ENCODE results near the gene MAPK10.

MAPK10 gene

DNA sequence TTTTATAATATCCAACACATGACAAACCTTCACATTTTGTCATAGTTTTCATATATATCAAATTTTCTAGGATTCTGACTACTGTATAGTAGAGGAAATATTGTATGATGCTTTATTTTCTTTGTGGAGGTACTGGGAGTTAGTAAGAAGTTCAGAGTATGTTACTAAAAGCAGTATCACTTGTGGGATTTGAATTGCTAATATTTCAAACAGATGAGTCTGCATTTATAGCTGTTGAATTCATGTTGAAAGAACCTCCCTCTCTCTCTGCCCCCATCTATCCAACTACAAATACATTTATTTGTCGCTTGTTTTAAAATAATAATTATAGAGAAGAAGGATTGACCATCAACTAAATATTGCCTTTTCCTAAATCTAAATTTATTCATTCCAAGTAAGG lies 29.8 kb upstream of the MAPK10 start:
- no peaks in the 10 kb centered on the region for H3K4me1 Mint-ChIP-seq
- no peak overlapping the region for H3K27ac Mint-ChIP-seq
- DNase-seq = no peak
- TF ChIP-seq, protein P1, sequence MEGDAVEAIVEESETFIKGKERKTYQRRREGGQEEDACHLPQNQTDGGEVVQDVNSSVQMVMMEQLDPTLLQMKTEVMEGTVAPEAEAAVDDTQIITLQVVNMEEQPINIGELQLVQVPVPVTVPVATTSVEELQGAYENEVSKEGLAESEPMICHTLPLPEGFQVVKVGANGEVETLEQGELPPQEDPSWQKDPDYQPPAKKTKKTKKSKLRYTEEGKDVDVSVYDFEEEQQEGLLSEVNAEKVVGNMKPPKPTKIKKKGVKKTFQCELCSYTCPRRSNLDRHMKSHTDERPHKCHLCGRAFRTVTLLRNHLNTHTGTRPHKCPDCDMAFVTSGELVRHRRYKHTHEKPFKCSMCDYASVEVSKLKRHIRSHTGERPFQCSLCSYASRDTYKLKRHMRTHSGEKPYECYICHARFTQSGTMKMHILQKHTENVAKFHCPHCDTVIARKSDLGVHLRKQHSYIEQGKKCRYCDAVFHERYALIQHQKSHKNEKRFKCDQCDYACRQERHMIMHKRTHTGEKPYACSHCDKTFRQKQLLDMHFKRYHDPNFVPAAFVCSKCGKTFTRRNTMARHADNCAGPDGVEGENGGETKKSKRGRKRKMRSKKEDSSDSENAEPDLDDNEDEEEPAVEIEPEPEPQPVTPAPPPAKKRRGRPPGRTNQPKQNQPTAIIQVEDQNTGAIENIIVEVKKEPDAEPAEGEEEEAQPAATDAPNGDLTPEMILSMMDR (IDR thresholded peaks at IDR 0.05) = no peak
- no peak overlapping the region for H3K4me3 Mint-ChIP-seq
- no peaks in the 10 kb centered on the region for H3K27me3 Mint-ChIP-seq (ENCODE audit: low read depth, poor library complexity)
- no peaks in the 10 kb centered on the region for H3K36me3 Mint-ChIP-seq (ENCODE audit: low read depth)
- H3K9me3 Mint-ChIP-seq = no peaks in the 10 kb centered on the region

DNA sequence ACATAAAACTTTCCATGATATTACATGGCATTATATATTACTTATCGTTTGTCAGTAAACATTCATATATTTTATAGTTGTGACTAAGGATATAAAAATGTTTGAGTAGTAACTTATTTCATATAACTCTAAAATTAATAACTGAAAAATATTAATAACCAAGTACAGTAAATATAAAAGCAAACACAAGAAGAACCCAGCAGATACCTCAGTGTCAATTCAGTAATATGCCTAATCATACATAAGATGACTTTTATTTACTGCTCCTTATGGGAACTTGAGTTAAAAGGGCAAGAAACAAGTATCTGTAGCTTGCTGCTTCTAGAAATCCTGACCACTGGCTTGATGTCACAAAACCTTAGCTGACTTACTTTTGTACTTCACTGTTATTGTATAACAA lies 28.4 kb upstream of the MAPK10 start:
- no peak for DNase-seq
- Mint-ChIP-seq H3K4me3 (no peak overlapping the region), H3K36me3 (ENCODE audit: low read depth) (no peaks in the 10 kb centered on the region), H3K4me1 (no peaks in the 10 kb centered on the region), H3K9me3 (no peaks in the 10 kb centered on the region), H3K27me3 (ENCODE audit: low read depth, poor library complexity) (no peaks in the 10 kb centered on the region), H3K27ac (no peak overlapping the region)
- TF ChIP-seq, protein P1 (IDR thresholded peaks at IDR 0.05) = no peak

DNA sequence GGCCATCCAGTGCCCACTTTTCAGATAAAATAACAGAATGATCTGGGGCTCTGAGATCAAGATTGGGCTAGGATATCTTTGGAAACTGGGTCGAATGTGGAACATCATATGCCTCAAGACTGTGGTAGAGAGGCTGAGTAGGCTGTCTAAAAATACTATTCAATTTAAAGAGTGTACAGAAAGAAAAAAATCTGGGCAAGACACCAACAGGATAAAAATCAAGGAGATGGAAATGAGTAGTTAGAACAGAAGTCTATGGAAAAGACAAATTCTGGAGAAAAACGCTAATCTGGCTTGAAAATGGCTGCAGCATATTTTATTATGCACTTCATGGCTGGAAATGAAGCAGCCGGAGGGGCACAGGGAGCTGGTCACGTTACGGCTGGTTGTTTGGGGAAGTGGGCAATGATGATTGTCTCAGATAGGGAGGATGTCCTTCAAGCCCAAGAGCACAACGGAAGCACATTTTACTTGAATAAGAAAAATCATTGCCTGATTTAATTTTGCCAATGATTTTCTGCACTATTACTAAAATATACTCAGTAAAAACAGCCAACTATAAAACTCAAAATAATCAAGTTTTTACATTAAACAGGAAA lies 27.1 kb upstream of the MAPK10 start:
- Mint-ChIP-seq H3K27me3 (ENCODE audit: low read depth, poor library complexity) (no peaks in the 10 kb centered on the region), H3K36me3 (ENCODE audit: low read depth) (no peaks in the 10 kb centered on the region), H3K27ac (no peak overlapping the region), H3K9me3 (no peaks in the 10 kb centered on the region), H3K4me1 (no peaks in the 10 kb centered on the region), H3K4me3 (no peak overlapping the region)
- TF ChIP-seq, protein P1 (IDR thresholded peaks at IDR 0.05) = no peak
- DNase-seq = no peak

DNA sequence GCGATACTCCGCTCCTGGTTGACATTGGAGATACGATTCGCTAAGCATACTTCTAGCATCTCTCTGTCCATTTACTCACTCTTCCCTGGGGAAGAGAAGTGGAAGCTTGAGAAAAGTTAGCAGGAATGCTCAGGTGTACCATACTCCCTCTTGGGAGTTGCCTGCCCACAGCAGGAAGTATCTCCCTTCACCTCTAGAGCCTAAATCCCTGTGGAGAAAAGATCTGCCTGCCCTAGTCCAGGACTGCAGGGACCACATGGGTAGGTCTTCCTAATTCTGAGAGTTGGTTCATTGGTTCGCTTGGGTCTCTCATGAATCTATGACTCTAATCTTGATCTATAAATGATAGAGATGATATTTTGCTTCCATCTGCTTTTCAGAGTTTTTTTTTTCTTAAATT lies 26.3 kb upstream of the MAPK10 start:
- no peak overlapping the region for H3K4me3 Mint-ChIP-seq
- H3K9me3 Mint-ChIP-seq = peaks cover 3% of the 10 kb centered on the region
- H3K36me3 Mint-ChIP-seq (ENCODE audit: low read depth) = peaks cover 4% of the 10 kb centered on the region
- H3K4me1 Mint-ChIP-seq = no peaks in the 10 kb centered on the region
- no peak overlapping the region for H3K27ac Mint-ChIP-seq
- no peak for DNase-seq
- TF ChIP-seq, protein P1 (IDR thresholded peaks at IDR 0.05) = no peak
- H3K27me3 Mint-ChIP-seq (ENCODE audit: low read depth, poor library complexity) = no peaks in the 10 kb centered on the region

DNA sequence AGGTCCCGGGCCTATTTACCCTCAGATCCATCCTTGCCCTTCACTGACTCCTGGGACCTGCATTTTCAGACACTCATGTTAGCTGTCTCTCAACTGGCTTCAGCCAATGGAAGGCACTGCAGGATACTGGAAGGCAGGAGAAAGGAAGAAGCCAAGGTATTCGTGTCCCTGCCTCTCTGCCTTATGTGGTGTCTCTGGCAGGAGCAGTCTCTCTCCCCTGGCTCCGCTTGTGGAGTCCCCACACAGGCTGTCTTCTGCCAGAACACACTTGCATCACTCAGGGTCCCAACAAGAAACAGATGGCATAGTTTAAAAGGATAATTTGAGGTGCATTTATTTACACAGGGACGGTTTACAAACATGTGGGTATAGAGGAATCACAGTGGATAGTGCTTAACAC lies 21.6 kb upstream of the MAPK10 start:
- peaks cover 27% of the 10 kb centered on the region for H3K9me3 Mint-ChIP-seq
- H3K4me1 Mint-ChIP-seq = no peaks in the 10 kb centered on the region
- TF ChIP-seq, protein P1 (IDR thresholded peaks at IDR 0.05) = no peak
- H3K27me3 Mint-ChIP-seq (ENCODE audit: low read depth, poor library complexity) = no peaks in the 10 kb centered on the region
- no peak for DNase-seq
- peaks cover 19% of the 10 kb centered on the region for H3K36me3 Mint-ChIP-seq (ENCODE audit: low read depth)
- no peak overlapping the region for H3K4me3 Mint-ChIP-seq
- H3K27ac Mint-ChIP-seq = no peak overlapping the region

DNA sequence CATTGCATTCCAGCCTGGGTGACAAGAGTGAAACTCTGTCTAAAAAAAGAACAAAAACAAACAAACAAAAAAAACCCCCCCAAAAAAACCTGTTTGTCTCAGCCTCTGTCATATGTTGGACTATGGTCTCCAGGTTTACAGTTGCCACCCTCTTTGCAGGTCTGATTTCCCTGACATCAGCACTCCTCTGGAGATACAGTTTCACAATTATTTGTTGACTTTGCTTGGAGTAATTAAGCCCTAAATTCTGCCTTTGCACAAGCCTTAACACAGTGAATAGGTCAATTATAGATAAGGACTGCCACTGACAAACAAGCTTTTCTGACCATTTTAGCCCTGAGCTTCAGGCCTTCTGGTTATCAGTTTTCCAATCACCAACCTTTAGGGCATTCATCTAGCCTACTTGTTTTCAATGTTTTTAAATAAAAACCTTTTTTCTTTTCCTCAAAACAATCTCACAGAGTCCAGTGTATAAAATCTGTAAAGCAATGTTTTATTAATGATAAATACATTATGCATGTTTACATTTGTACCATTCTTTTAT lies 20.4 kb upstream of the MAPK10 start:
- Mint-ChIP-seq H3K9me3 (peaks cover 27% of the 10 kb centered on the region), H3K27me3 (ENCODE audit: low read depth, poor library complexity) (no peaks in the 10 kb centered on the region), H3K4me3 (no peak overlapping the region), H3K36me3 (ENCODE audit: low read depth) (peaks cover 19% of the 10 kb centered on the region), H3K4me1 (no peaks in the 10 kb centered on the region), H3K27ac (no peak overlapping the region)
- TF ChIP-seq, protein P1 (IDR thresholded peaks at IDR 0.05) = no peak
- DNase-seq = no peak
